ENCODE results near the gene UBE2C. TPM values are rescaled to one million over a fixed set of nuclear protein-coding genes. Genes with fewer than 3 reads are reported as not detected.
A peak's percentile ranks its signal among the peaks of the same experiment; 100 is the strongest.
"Not testable (repeated sequence)": the region's sequence is repeated elsewhere in the genome, so short reads cannot be mapped to it uniquely, and the experiment has no call there.

Gene UBE2C
- polyA plus RNA-seq, 5 donors: 43.4 to 104 (median 68.6) TPM

DNA sequence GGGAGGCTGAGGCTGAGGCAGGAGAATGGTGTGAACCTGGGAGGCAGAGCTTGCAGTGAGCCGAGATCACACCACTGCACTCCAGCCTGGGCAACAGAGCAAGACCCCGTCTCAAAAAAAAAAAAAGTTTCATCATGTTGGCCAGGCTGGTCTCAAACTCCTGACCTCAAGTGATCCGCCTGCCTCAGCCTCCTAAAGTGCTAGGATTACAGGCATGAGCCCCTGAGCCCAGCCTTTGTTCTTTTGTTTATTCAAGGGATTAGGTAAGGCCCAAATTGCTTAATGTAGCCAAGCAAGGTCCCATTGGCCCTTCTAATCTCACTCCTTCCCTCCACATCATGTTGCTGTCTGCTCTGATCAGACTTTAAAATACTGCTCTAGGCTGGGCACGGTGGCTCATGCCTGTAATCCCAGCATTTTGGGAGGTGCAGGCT is 17.2 kb downstream of the UBE2C start:
- DNase-seq: not testable (repeated sequence)

- no peak for DNase-seq
Measured at GRCh38 chr20:45832619-45833018, 20.2 kb downstream of the UBE2C start.

GRCh38 chr20:45833030-45833882 is 20.8 kb downstream of the UBE2C start, which contains the start of gene SNX21:
Gene SNX21, plus strand, starts transcription at chr20:45833799. Its CDS starts 121 bp downstream, at chr20:45833920.
- DNase-seq: peak; percentile 89 to 91

GRCh38 chr20:45833883-45834796 is 21.7 kb downstream of the UBE2C start:
- DNase-seq: peak; percentile 84 to 85

- DNase-seq: no peak
Measured at GRCh38 chr20:45834797-45835161, 22.3 kb downstream of the UBE2C start.

GRCh38 chr20:45835329-45835765 is 22.9 kb downstream of the UBE2C start:
- no peak for DNase-seq

- no peak for DNase-seq
Measured at GRCh38 chr20:45835825-45836224, 23.4 kb downstream of the UBE2C start.

DNA sequence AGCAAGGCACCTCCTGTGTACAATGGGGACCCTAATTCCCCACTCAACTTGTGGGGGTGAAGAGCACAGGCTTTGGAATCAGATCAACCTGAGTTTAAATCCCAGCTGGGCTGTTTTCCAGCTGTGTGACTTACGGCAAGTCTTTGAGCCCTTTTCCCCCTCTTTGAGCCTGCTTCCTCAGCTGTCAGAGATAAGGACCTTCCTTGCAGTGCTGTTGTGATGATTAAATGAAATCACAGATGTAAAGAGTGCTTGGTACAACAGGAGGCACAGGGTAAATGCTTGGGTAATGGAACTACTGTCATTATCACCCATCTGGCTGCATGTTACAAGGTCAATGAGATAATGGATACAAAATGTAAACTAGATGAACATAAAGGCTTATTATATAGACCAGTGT is 24.4 kb downstream of the UBE2C start:
- DNase-seq: no peak

DNA sequence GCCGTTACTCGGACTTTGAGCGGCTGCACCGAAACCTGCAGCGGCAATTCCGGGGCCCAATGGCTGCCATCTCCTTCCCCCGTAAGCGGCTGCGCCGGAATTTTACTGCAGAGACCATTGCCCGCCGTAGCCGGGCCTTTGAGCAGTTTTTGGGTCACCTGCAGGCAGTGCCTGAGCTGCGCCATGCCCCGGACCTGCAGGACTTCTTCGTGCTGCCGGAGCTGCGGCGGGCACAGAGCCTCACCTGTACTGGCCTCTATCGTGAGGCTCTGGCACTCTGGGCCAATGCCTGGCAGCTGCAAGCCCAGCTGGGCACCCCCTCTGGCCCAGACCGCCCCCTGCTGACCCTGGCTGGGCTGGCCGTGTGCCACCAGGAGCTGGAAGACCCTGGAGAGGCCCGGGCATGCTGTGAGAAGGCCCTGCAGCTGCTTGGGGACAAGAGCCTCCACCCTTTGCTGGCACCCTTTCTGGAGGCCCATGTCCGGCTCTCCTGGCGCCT is 28.3 kb downstream of the UBE2C start:
- DNase-seq: no peak

DNA sequence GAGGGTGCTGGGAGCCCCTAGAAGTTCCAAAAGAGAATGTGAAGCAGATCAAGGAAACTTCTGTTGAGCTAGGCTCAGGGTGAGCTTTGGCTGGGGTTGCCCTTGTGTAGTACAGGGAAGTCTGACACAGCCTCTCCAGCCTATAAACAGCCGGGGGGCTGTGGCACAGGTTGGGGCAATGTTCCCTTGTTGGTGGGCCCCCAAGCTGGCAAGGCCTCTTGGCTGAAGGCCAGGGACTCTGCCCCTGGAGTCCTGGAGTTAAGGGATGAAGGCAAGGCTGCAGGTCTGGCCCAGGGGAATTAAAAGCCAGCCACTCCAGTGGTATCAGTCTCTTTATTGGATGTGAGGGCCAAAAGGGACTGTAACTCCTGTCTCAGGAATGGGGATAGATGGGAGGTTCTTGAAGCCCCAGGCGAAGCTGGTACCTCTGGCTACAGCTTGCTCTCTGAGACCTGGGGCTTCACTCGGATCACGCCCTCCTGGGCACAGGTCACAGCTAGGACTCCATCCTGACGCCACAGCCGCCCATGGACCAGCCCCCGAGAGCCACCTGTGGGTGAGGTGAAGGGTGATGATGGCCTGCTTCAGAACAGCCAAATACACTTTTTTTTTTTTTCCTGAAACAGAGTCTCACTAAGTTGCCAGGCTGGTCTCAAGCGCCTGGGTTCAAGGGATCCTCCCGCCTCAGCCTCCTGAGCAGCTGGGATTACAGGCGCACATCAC is 29.1 kb downstream of the UBE2C start:
- no peak for DNase-seq

DNA sequence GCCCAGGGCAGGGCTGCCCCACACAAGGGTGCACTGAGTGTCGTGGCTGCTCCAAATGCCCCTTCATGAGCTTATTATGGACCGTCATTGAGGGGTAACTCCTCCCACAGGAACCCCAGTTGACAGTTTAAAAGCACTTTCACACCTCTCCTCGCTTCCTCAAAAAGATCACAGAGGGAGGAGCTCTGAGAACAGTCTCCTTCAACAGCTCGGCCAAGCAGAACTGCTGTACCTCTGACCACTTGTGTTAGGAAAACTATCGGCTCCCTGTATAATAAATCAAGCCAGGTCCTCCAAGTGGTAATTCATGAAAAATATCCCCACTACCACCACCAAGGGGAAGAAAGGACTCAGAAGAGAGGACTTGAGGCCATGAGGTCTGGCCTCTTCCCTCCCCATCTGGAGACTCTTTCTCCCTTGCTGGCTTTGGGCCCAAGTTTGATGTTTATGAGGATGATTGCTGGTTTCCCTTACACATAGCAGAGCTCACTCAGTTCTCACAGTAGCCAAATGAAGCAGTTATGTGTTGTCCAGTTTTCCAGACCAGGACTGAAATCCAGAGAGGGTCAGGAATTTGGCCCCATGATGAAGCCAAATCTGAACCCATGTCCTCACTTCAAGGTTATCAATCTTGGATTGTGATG is 29.8 kb downstream of the UBE2C start:
- no peak for DNase-seq

DNA sequence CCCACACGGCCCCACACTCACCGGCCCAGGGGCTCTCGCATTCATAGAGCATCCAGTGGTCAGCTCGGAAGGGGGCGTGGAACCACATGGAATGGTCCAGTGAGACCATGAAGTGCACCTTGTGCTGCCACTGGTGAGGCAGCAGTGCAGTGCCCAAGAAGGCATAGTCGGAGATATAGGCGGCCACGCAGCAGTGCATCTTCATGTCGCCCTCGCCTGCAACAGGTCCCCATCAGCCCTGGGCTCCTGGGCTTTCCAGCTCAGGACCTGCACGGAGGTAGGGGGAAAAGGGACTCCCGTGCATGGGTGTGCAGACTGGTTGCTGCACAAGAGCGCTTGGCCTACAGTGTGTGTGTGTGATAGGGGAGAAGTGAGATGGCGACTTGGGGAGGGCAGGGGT is 31.1 kb downstream of the UBE2C start:
- DNase-seq: no peak

DNA sequence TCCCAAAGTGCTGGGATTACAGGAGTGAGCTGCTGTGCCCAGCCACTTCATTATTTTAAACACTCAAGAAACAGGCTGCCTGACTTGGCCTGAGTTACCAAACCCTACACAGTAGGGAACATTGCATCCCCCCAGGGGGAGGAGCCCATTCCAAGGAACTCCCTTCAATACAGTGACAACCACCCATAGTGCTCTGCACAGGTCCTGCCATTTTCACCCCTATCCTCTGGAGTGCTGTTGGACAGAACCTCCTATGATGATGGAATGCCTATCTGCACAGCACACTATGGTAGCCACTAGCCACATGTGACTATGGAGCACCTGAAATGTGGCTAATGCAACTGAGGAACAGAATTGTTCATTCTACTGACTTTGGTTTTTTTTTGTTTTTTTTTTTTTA is 33.0 kb downstream of the UBE2C start:
- DNase-seq: no peak

DNA sequence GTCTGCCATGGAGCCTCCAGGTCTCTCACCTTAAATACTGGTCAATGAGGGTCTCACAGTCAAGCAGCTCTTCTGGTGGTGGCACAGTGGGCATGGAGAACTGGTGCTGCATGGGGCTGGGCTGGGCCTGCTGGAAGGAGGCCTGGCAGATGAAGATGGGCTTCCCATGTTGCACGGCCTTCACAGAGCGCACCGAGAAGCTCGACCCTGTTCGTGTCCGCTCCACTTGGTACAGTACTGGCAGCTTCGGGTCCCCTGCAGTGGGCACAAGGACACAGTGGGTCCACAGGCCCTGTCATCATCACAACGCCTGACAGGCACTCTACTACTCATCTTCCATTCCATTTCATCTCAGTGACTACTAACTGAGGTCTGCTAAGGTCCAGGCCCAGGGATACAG is 36.0 kb downstream of the UBE2C start:
- DNase-seq: no peak

- DNase-seq: no peak
Measured at GRCh38 chr20:45848969-45849582, 36.6 kb downstream of the UBE2C start.

DNA sequence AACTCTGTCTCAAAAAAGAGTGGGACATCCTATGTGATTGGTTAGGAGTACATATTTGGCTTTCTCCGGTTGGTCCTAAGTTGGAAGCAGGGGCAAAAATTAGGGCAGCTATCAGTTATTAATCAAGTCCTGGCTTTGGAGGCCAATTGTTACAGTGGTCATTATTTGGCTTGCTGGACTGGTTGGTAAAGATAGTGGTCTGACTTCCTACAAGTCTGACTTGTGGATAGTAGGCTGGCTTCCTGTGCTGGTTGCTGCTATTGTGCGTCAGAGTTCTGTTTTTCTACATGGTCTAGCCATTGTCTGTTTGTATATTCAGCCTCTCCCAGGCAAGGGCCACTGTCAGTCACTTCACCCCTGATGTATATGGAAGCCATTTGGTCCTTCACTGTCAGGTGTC is 37.8 kb downstream of the UBE2C start:
- no peak for DNase-seq

- no peak for DNase-seq
Measured at GRCh38 chr20:45850926-45851325, 38.5 kb downstream of the UBE2C start.

- no peak for DNase-seq
Measured at GRCh38 chr20:45851501-45851900, 39.1 kb downstream of the UBE2C start.

- DNase-seq: no peak
Measured at GRCh38 chr20:45852326-45852725, 39.9 kb downstream of the UBE2C start.

- no peak for DNase-seq
Measured at GRCh38 chr20:45853484-45853883, 41.0 kb downstream of the UBE2C start.

Measured in right lung (tissue), 5 donors.